Measurements from ENCODE around the gene CA12. TPM values are rescaled to one million over a fixed set of nuclear protein-coding genes. Genes with fewer than 3 reads are reported as not detected.

The CA12 gene
- total RNA-seq, 1 experiment from 2014 or later: 2.8 TPM

DNA sequence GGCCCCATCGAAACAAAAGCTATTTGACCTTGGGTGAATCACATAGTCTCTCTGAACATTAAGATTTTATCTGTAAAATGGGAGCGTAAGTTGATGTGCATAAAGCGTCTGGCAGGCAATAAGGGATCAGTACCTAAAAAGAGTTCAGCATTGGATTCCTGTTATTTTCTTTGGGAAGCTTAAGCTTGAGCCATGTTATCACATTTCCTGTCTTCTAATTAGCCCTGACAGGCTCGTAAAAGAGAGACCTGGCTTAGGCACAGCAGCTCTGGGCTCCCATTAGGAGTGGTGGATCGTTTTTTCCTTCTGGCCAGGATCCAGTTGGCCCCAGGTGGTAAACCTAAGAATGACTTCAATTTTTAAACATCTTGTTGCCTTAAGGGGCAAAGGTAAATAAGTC lies 26.0 kb upstream of the CA12 start (continued):
- no peak for TF ChIP-seq SOX15 (CRISPR knock-in tag; IDR thresholded peaks at IDR 0.05)
- no peak for TF ChIP-seq NR2C2 (CRISPR knock-in tag; IDR thresholded peaks at IDR 0.05)
- no peak for TF ChIP-seq FOXK1 (CRISPR knock-in tag; IDR thresholded peaks at IDR 0.05)
- TF ChIP-seq, protein P1, sequence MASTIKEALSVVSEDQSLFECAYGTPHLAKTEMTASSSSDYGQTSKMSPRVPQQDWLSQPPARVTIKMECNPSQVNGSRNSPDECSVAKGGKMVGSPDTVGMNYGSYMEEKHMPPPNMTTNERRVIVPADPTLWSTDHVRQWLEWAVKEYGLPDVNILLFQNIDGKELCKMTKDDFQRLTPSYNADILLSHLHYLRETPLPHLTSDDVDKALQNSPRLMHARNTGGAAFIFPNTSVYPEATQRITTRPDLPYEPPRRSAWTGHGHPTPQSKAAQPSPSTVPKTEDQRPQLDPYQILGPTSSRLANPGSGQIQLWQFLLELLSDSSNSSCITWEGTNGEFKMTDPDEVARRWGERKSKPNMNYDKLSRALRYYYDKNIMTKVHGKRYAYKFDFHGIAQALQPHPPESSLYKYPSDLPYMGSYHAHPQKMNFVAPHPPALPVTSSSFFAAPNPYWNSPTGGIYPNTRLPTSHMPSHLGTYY (CRISPR knock-in tag; IDR thresholded peaks at IDR 0.05): no peak
- TF ChIP-seq, protein P2, sequence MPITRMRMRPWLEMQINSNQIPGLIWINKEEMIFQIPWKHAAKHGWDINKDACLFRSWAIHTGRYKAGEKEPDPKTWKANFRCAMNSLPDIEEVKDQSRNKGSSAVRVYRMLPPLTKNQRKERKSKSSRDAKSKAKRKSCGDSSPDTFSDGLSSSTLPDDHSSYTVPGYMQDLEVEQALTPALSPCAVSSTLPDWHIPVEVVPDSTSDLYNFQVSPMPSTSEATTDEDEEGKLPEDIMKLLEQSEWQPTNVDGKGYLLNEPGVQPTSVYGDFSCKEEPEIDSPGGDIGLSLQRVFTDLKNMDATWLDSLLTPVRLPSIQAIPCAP (CRISPR knock-in tag; IDR thresholded peaks at IDR 0.05): no peak
- TF ChIP-seq ZBTB21 (CRISPR knock-in tag; IDR thresholded peaks at IDR 0.05; ENCODE audit: borderline replicate concordance): no peak

DNA sequence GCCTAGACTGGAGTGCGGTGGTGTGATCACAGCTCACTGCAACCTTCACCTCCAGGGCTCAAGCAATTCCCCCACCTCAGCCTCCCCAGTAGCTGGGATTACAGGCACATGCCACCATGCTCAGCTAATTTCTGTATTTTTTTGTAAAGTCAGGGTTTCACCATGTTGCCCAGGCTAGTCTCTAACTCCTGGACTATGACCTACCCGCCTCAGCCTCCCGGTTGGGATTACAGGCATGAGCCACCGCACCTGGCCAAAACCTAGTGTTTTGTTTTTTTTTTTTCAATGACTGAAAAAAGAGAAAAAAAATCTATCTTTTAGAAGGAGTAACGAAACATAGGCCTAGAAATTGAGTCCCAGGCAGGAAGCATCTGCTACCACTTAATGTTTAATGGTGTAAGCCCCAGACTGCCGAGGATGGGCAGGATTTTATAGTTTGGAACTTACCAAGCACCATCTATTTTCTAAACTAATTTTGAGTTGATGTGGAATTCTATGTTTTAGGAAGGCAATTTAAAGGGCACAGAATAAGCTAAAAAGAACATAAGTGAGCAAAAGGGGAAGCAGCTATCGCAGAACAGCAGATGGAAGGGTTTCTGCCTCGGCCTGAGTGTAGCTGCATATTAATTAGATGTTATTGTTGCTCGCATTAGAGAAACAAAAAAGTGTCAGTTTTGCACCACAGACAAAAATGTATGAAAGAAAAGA lies 24.2 kb upstream of the CA12 start:
- POLR2A ChIA-PET: no interaction called here
- no peak overlapping the region for H3K27ac Mint-ChIP-seq

DNA sequence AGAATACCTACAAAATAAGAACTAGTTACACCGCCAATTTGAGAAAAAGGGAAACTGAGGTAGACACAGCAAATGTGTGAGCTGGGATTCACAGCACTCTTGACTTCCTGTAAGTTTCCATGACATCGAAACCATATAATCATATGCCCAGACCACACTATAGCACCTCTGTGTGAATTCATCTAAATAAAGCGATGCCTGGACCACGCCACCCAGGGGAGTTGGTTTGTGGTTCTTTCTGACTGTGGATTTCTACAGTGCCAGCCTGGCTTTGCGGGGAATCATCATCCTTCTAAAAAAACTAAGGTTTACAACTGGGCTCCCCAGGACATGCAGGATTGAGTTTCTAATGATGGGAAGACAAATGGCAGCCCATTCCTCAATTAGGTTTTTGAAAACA lies 23.5 kb upstream of the CA12 start:
- ATAC-seq: no peak
- POLR2A ChIA-PET: interaction anchor here (0.5 kb wide), 1 partner anchor 631 kb away, joined by 3 read pairs; no protein-coding TSS in a partner anchor
- H3K36me3 Mint-ChIP-seq: no peaks in the 10 kb centered on the region

More for the DNA sequence above, 24.2 kb upstream of the CA12 start:
- DNase-seq (ENCODE audit: low spot score) (no peak), ATAC-seq (no peak)
- no peaks in the 10 kb centered on the region for H3K36me3 Mint-ChIP-seq
- TF ChIP-seq, protein P3, sequence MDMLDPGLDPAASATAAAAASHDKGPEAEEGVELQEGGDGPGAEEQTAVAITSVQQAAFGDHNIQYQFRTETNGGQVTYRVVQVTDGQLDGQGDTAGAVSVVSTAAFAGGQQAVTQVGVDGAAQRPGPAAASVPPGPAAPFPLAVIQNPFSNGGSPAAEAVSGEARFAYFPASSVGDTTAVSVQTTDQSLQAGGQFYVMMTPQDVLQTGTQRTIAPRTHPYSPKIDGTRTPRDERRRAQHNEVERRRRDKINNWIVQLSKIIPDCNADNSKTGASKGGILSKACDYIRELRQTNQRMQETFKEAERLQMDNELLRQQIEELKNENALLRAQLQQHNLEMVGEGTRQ (CRISPR knock-in tag; IDR thresholded peaks at IDR 0.05): no peak
- TF ChIP-seq ZNF416 (CRISPR knock-in tag; IDR thresholded peaks at IDR 0.05) (no peak), OVOL2 (CRISPR knock-in tag; IDR thresholded peaks at IDR 0.05; ENCODE audit: borderline replicate concordance) (no peak), ZNF121 (CRISPR knock-in tag; IDR thresholded peaks at IDR 0.05) (no peak), SMAD4 (CRISPR knock-in tag; IDR thresholded peaks at IDR 0.05) (no peak)
- TF ChIP-seq, protein P4, sequence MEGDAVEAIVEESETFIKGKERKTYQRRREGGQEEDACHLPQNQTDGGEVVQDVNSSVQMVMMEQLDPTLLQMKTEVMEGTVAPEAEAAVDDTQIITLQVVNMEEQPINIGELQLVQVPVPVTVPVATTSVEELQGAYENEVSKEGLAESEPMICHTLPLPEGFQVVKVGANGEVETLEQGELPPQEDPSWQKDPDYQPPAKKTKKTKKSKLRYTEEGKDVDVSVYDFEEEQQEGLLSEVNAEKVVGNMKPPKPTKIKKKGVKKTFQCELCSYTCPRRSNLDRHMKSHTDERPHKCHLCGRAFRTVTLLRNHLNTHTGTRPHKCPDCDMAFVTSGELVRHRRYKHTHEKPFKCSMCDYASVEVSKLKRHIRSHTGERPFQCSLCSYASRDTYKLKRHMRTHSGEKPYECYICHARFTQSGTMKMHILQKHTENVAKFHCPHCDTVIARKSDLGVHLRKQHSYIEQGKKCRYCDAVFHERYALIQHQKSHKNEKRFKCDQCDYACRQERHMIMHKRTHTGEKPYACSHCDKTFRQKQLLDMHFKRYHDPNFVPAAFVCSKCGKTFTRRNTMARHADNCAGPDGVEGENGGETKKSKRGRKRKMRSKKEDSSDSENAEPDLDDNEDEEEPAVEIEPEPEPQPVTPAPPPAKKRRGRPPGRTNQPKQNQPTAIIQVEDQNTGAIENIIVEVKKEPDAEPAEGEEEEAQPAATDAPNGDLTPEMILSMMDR (IDR thresholded peaks at IDR 0.05): no peak
- TF ChIP-seq, protein P1 (CRISPR knock-in tag; IDR thresholded peaks at IDR 0.05): no peak
- H3K4me1 Mint-ChIP-seq: peaks cover 9% of the 10 kb centered on the region
- no peak overlapping the region for H3K4me3 Mint-ChIP-seq
- CTCF ChIA-PET: no interaction called here
- H3K9me3 Mint-ChIP-seq: no peaks in the 10 kb centered on the region
- peaks cover 7% of the 10 kb centered on the region; the same call in 1 of the 2 replicates for H3K27me3 Mint-ChIP-seq (ENCODE audit: low read depth)

DNA sequence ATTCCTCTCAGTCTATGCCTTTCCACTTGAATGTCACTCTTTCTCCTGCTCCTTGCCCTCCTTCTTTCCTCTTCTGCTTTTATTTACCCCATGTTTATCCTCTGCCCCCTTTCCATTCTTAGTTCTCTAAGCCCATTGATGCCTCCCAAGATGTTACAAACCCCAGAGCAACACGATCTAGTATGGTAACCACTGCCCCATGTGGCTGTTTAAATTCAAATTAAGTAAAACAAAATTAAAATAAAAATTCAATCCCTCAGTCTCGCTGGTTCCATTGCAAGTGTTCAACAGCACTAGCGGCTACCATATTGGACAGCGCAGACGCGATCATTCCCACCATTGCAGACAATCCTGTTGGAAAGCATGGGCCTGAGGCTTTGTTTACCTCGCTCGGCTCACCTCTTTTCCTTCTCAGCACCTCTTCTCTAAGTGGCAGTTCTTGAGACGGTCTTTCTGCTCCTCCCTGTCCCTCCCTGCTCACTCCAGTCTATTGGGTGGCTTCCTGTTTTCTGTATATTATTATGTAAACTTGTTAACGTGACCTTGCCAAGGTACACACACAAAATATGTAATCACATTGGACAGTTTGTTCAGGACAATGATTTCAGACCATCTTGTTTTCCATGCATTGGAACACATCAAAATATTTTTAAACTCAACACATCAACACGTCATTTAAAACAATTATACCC lies 21.8 kb upstream of the CA12 start:
- peaks cover 28% of the 10 kb centered on the region for H3K27me3 Mint-ChIP-seq (ENCODE audit: low read depth)
- H3K27ac Mint-ChIP-seq: no peak overlapping the region
- CTCF ChIA-PET: interaction anchor here (0.9 to 2.1 kb wide), 21 partner anchors 8 to 355 kb away, joined by 3 to 11 read pairs (median 4); partner anchors contain the start of genes CA12 and RPS27L
- H3K36me3 Mint-ChIP-seq: no peaks in the 10 kb centered on the region
- TF ChIP-seq FOXK1 (CRISPR knock-in tag; IDR thresholded peaks at IDR 0.05) (no peak), JAZF1 (CRISPR knock-in tag; IDR thresholded peaks at IDR 0.05) (no peak), RELA (CRISPR knock-in tag; IDR thresholded peaks at IDR 0.05; ENCODE audit: borderline replicate concordance) (no peak)
- H3K4me3 Mint-ChIP-seq: no peak overlapping the region
- POLR2A ChIA-PET: no interaction called here
- H3K4me1 Mint-ChIP-seq: peaks cover 9% of the 10 kb centered on the region
- ATAC-seq: no peak; the same call in none of the 2 replicates
- H3K9me3 Mint-ChIP-seq: no peaks in the 10 kb centered on the region
- no peak for DNase-seq (ENCODE audit: low spot score)

More for the DNA sequence above, 23.5 kb upstream of the CA12 start:
- CTCF ChIA-PET: no interaction called here
- Mint-ChIP-seq H3K4me3 (no peak overlapping the region), H3K9me3 (no peaks in the 10 kb centered on the region), H3K27me3 (ENCODE audit: low read depth) (peaks cover 13% of the 10 kb centered on the region; the same call in 1 of the 2 replicates), H3K27ac (no peak overlapping the region), H3K4me1 (peaks cover 9% of the 10 kb centered on the region)
- no peak for DNase-seq (ENCODE audit: low spot score)
- TF ChIP-seq TEAD4 (CRISPR knock-in tag; IDR thresholded peaks at IDR 0.05): no peak
